Mesendoderm (in vitro differentiated cells): ENCODE measurements around the gene SACS.

Experiments
- DNase-seq: peaks from one replicate; pipeline ENCODE4 v3.0.0; 2013
- H2AK5ac ChIP-seq: 2 replicates; pipeline ENCODE4 v1.6.1; 2013; ENCODE audit warnings: low read length, inconsistent platforms
- H2BK120ac ChIP-seq: 2 replicates; pipeline ENCODE4 v1.6.1; 2013; ENCODE audit warnings: low read depth, mild to moderate bottlenecking, low read length, moderate library complexity, mixed read lengths
- H2BK15ac ChIP-seq: replicated peaks from 2 replicates; pipeline ENCODE4 v1.6.1; 2013; ENCODE audit warnings: low read depth, mild to moderate bottlenecking, moderate library complexity
- H2BK5ac ChIP-seq: 2 replicates; pipeline ENCODE4 v1.6.1; 2013; ENCODE audit warnings: low read length, inconsistent platforms
- H3K18ac ChIP-seq: 2 replicates; pipeline ENCODE4 v1.6.1; 2013; ENCODE audit warnings: mild to moderate bottlenecking, low read length, mixed read lengths
- H3K23ac ChIP-seq: one replicate; pipeline ENCODE4 v1.6.1; 2013; ENCODE audit warnings: low read length
- H3K27ac ChIP-seq: 2 replicates; pipeline ENCODE4 v1.5.1; 2013; ENCODE audit warnings: low read depth, mild to moderate bottlenecking, inconsistent platforms, low read length, moderate library complexity
- H3K27me3 ChIP-seq: 2 replicates; pipeline ENCODE4 v1.6.1; 2013; ENCODE audit warnings: low read length, control low read depth, mild to moderate bottlenecking, inconsistent platforms; ENCODE audit not compliant: insufficient read depth, poor library complexity
- H3K36me3 ChIP-seq: 2 replicates; pipeline ENCODE4 v1.6.1; 2013; ENCODE audit warnings: low read length, inconsistent platforms; ENCODE audit not compliant: control insufficient read depth, insufficient read depth
- H3K4ac ChIP-seq: one replicate; pipeline ENCODE4 v1.6.1; 2013; ENCODE audit warnings: low read depth, mild to moderate bottlenecking, low read length, moderate library complexity
- H3K4me1 ChIP-seq: 2 replicates; pipeline ENCODE4 v1.6.1; 2013; ENCODE audit warnings: low read depth, low read length, inconsistent platforms; ENCODE audit not compliant: control insufficient read depth
- H3K4me2 ChIP-seq: 2 replicates; pipeline ENCODE4 v1.6.1; 2013; ENCODE audit warnings: low read length
- H3K4me3 ChIP-seq: 2 replicates; pipeline ENCODE4 v1.5.1; 2013; ENCODE audit warnings: mild to moderate bottlenecking, low read length
- H3K56ac ChIP-seq: one replicate; pipeline ENCODE4 v1.6.1; 2013; ENCODE audit warnings: low read length
- H3K79me1 ChIP-seq: 2 replicates; pipeline ENCODE4 v1.6.1; 2013; ENCODE audit warnings: low read length, inconsistent platforms
- H3K79me2 ChIP-seq: 2 replicates; pipeline ENCODE4 v1.6.1; 2013; ENCODE audit warnings: mild to moderate bottlenecking, low read length; ENCODE audit not compliant: control insufficient read depth, insufficient read depth
- H3K9ac ChIP-seq: 2 replicates; pipeline ENCODE4 v1.6.1; 2013; ENCODE audit warnings: low read length, inconsistent platforms
- H4K5ac ChIP-seq: one replicate; pipeline ENCODE4 v1.6.1; 2013; ENCODE audit warnings: low read length
- H4K8ac ChIP-seq: one replicate; pipeline ENCODE4 v1.6.1; 2013; ENCODE audit warnings: low read depth, mild to moderate bottlenecking, control low read depth, low read length, moderate library complexity
- WGBS: extraction: QIAGEN DNeasy Blood & Tissue Kit; methylation state at CpG from one replicate; pipeline ENCODE4 v1.1.7; 2013; ENCODE audit warnings: low lambda C conversion rate, missing lambda C conversion rate; ENCODE audit not compliant: insufficient coverage; ENCODE audit errors: extremely low coverage; 5-methylcytosine and 5-hydroxymethylcytosine counted together

SACS gene

DNA sequence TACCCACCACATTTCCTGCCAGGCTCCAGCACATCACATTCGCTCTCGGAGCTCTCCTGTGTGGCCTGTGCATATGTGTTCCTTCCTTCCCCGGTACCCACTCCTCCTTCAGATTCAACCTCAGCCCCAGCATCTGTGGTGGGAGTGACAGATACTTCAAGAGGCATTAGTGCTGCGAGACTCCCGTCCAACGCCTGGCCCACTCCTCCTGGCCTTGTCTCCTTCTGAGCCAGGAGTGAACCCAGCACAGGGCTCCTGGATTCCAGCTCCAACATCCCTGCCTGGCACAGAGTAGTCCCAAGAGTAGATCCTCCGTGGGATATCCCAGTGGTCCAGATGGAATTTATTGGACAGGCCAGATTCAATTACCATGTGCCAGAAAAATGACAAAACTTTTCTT lies 55.9 kb downstream of the SACS start:
- Histone ChIP-seq H3K18ac (no peak overlapping the region), H3K27me3 (no peaks in the 10 kb centered on the region), H4K8ac (no peak overlapping the region), H3K9ac (no peak overlapping the region), H2BK120ac (no peak overlapping the region), H4K5ac (no peak overlapping the region), H3K36me3 (no peaks in the 10 kb centered on the region), H2BK15ac (no peak overlapping the region), H3K4me1 (peaks cover 5% of the 10 kb centered on the region), H3K4ac (no peak overlapping the region), H2AK5ac (no peak overlapping the region), H3K4me3 (no peak overlapping the region), H3K79me1 (peaks cover 6% of the 10 kb centered on the region), H2BK5ac (no peak overlapping the region), H3K4me2 (no peak overlapping the region), H3K79me2 (peaks cover 8% of the 10 kb centered on the region), H3K27ac (no peak overlapping the region), H3K23ac (peak overlapping the region; percentile 26), H3K56ac (no peak overlapping the region)
- WGBS: no CpG with 5 or more reads among the region's 7 CpGs
- no peak for DNase-seq

DNA sequence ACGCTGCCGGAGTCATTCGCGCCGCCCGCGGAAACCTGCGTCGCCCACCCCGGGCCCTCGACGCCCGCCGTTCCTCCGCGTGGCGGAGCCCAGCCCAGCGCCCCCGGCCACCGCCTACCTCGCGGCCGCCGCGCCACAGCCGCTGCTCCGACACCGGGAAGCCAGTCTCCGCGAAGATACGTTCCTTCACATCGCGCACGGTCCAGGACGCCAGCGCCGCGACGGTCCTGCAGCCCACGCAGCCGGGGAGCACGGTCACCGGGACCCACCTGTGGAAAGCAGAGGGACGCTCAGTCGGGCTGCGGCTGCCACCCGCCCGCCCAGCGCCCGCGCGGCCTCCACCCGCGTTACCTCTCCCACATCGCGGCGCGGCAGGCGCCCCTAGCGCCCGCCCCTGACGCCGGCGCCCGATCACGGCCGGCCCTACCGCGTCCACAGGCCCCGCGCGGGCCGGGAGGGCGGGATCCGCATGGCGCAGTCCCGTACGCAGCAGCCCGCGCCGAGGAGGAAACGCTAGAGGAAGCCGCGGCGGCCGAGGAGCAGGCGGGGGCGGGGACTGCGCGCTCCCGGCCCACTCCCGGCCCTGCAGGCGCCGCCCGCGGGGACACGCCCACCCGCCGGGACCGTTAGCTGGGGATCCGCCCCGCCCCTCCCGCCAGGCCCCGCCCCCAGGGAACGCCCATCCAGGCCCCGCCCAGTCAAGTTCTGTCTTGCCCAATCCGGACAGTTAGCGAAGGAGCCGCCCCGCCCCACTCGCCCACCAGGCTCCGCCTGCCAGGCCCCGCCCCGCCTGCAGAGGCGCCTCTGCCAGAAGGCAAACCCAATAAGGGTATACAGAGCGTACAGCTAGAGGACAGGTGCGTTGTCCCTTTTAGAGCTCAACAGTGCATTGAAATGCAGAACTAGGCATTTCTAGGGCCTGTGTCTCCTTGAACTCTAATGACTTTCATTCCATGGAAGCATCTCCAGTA lies 58.2 kb downstream of the SACS start:
- Histone ChIP-seq H3K18ac (peak overlapping the region; percentile 16), H3K23ac (peak overlapping the region; percentile 97), H2BK5ac (no peak overlapping the region), H3K4me1 (peaks cover 5% of the 10 kb centered on the region), H3K9ac (peak overlapping the region; percentile 94), H3K36me3 (no peaks in the 10 kb centered on the region), H2AK5ac (no peak overlapping the region), H3K56ac (peak overlapping the region; percentile 98), H3K4ac (no peak overlapping the region), H2BK120ac (no peak overlapping the region), H3K4me3 (peak overlapping the region; percentile 80), H3K4me2 (peak overlapping the region; percentile 68), H4K5ac (no peak overlapping the region), H2BK15ac (no peak overlapping the region), H3K27me3 (no peaks in the 10 kb centered on the region), H3K79me1 (peaks cover 10% of the 10 kb centered on the region), H4K8ac (no peak overlapping the region), H3K27ac (peak overlapping the region; percentile 50), H3K79me2 (peaks cover 10% of the 10 kb centered on the region)
- DNase-seq: peak; percentile 95
- no CpG with 5 or more reads among the region's 117 CpGs for WGBS

DNA sequence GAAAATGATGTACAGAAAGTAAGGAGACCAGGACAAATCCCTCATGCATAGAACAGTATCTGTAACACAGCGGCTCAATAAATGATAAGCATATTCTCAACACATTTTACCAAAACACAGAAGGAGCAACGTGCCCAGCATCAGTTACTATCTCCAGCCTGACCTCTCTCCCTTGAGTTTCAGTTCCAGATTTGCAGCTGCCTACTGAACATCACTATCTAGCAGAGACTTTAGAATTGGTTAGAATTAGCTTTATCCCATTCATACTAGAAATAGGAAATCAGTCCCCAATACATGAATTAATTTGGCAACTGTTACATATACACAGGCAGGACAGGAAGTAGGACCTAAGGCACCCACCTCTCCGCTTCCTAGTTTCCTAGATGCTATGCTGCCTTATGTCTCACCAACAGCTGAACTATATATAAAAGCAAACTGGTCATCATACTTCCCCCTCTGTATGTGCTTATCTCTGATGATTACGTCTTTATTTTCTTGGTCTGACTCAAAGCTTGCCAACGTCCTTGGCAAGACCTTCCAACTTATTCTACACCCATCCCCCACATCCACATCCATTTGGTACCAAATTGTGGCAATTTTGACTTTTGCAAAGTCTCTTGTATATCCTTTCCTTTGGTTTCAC lies 61.1 kb downstream of the SACS start:
- Histone ChIP-seq H3K79me1 (peaks cover 10% of the 10 kb centered on the region), H3K4me2 (no peak overlapping the region), H3K4me1 (peaks cover 5% of the 10 kb centered on the region), H2AK5ac (no peak overlapping the region), H3K27me3 (no peaks in the 10 kb centered on the region), H2BK120ac (no peak overlapping the region), H3K4me3 (no peak overlapping the region), H3K79me2 (peaks cover 10% of the 10 kb centered on the region), H3K56ac (no peak overlapping the region), H3K27ac (no peak overlapping the region), H3K23ac (no peak overlapping the region), H2BK5ac (no peak overlapping the region), H3K18ac (no peak overlapping the region), H3K4ac (no peak overlapping the region), H4K5ac (no peak overlapping the region), H3K36me3 (peaks cover 1% of the 10 kb centered on the region), H2BK15ac (no peak overlapping the region), H4K8ac (no peak overlapping the region), H3K9ac (no peak overlapping the region)
- no CpG with 5 or more reads among the region's 5 CpGs for WGBS
- DNase-seq: no peak

DNA sequence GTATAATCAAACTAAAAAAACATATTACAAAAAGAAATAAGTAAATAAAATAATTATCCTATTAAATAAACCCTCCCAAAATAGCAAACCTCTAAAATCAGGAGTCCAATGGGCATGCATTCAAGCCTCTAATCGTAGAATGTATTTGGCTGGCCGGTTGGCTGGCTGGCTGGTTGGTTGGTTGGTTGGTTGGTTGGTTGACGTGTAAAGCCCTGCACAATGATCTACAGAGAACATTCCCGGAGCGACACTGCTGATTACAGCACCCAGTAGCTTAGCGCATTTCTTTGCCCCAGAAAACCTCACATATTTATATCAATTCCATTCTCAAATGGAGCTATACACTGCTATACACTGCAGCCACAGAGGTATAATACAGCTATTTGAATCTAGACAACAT lies 65.6 kb downstream of the SACS start:
- H3K36me3 ChIP-seq: peaks cover 9% of the 10 kb centered on the region
- no CpG with 5 or more reads among the region's 6 CpGs for WGBS
- no peak overlapping the region for H4K8ac ChIP-seq
- H3K18ac ChIP-seq: no peak overlapping the region
- no peak overlapping the region for H3K56ac ChIP-seq
- H4K5ac ChIP-seq: no peak overlapping the region
- no peak overlapping the region for H3K4ac ChIP-seq
- no peak overlapping the region for H3K9ac ChIP-seq
- H3K27ac ChIP-seq: no peak overlapping the region
- peaks cover 6% of the 10 kb centered on the region for H3K79me2 ChIP-seq
- no peak for DNase-seq
- no peak overlapping the region for H2AK5ac ChIP-seq
- H3K4me1 ChIP-seq: peaks cover 2% of the 10 kb centered on the region
- H2BK5ac ChIP-seq: no peak overlapping the region
- H3K23ac ChIP-seq: no peak overlapping the region
- no peak overlapping the region for H2BK15ac ChIP-seq
- no peak overlapping the region for H3K4me2 ChIP-seq
- no peak overlapping the region for H2BK120ac ChIP-seq
- no peak overlapping the region for H3K4me3 ChIP-seq
- H3K79me1 ChIP-seq: peaks cover 7% of the 10 kb centered on the region
- no peaks in the 10 kb centered on the region for H3K27me3 ChIP-seq

DNA sequence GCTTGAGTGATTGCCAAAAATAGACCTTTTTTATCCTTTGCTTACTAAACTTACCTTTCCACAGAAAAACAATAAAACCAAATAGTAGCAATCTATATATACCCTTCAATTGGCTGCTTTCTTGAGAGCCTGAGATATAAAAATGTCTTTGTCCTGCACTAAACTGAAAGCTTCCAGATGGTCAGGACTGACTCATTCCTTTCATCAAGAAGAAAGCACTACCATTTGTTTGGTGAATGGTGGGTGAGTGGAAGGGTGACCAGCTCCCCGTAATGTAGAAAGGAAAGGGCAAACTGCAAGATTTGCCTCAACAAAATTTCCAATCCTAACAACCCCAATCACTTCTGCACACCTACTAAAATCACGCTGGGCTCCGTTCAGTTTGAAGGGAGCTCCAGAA lies 67.8 kb downstream of the SACS start:
- H3K56ac ChIP-seq: no peak overlapping the region
- no peaks in the 10 kb centered on the region for H3K79me2 ChIP-seq
- H3K27ac ChIP-seq: no peak overlapping the region
- H2BK15ac ChIP-seq: no peak overlapping the region
- no peak overlapping the region for H3K18ac ChIP-seq
- H3K27me3 ChIP-seq: no peaks in the 10 kb centered on the region
- no peak overlapping the region for H2BK5ac ChIP-seq
- no peak overlapping the region for H3K4me2 ChIP-seq
- no peak overlapping the region for H2AK5ac ChIP-seq
- H3K36me3 ChIP-seq: peaks cover 9% of the 10 kb centered on the region
- H4K5ac ChIP-seq: no peak overlapping the region
- H3K4me1 ChIP-seq: no peaks in the 10 kb centered on the region
- H3K4me3 ChIP-seq: no peak overlapping the region
- no peaks in the 10 kb centered on the region for H3K79me1 ChIP-seq
- DNase-seq: no peak
- H3K9ac ChIP-seq: no peak overlapping the region
- no peak overlapping the region for H3K4ac ChIP-seq
- H2BK120ac ChIP-seq: no peak overlapping the region
- WGBS: no CpG with 5 or more reads among the region's 3 CpGs
- no peak overlapping the region for H3K23ac ChIP-seq
- H4K8ac ChIP-seq: no peak overlapping the region
